Keratinocyte (primary cell): ENCODE results near the gene THOC2.
"Not testable (repeated sequence)": the region's sequence is repeated elsewhere in the genome, so short reads cannot be mapped to it uniquely, and the experiment has no call there.

Experiments used
- CTCF ChIP-seq, 3 experiments: IDR thresholded peaks in 1 of 3; conservative IDR thresholded peaks in 1 of 3; optimal IDR thresholded peaks in 1 of 3; 2 replicates in 2 of 3; 3 replicates in 1 of 3; pipeline versions ENCODE3 to v1.5.1; 2011; ENCODE audit warnings: low read length in 3 of 3, mild to moderate bottlenecking in 3 of 3, moderate library complexity in 2 of 3, control low read depth in 1 of 3, inconsistent platforms in 1 of 3; ENCODE audit not compliant: insufficient read depth in 2 of 3; ENCODE audit errors: extremely low read depth in 1 of 3
- EZH2 ChIP-seq: IDR thresholded peaks from one replicate; pipeline ENCODE4 v1.6.1; 2012; ENCODE audit warnings: inconsistent platforms, mild to moderate bottlenecking, low read length, moderate library complexity

GRCh38 chrX:123759849-123760248, 27.0 kb upstream of the THOC2 start:
- not testable (repeated sequence) for TF ChIP-seq CTCF (optimal IDR thresholded peaks at IDR 0.05 in 1 of 3, IDR thresholded peaks at IDR 0.05 in 1 of 3, conservative IDR thresholded peaks at IDR 0.05 in 1 of 3; ENCODE audit: extremely low read depth in 1 of 3, insufficient read depth in 2 of 3, low read length in 3 of 3); EZH2
